ENCODE data around the gene PLD4.

The PLD4 gene

GRCh38 chr14:104957146-104958113 is 32.8 kb downstream of the PLD4 start:
- DNase-seq = no peak

- no peak for DNase-seq
Measured at GRCh38 chr14:104964546-104964945, 39.9 kb downstream of the PLD4 start.

- DNase-seq = no peak
Measured at GRCh38 chr14:104965561-104966231, 41.0 kb downstream of the PLD4 start.

GRCh38 chr14:104966261-104966865 is 41.7 kb downstream of the PLD4 start:
- DNase-seq = no peak

GRCh38 chr14:104966981-104967385 is 42.3 kb downstream of the PLD4 start:
- no peak for DNase-seq

GRCh38 chr14:104967386-104968152 is 42.9 kb downstream of the PLD4 start:
- no peak for DNase-seq

GRCh38 chr14:104968153-104968527 is 43.5 kb downstream of the PLD4 start:
- DNase-seq = no peak

GRCh38 chr14:104968541-104969401 is 44.1 kb downstream of the PLD4 start:
- no peak for DNase-seq

- DNase-seq = no peak
Measured at GRCh38 chr14:104969741-104970230, 45.1 kb downstream of the PLD4 start.

- DNase-seq = no peak
Measured at GRCh38 chr14:104970231-104971068, 45.8 kb downstream of the PLD4 start.

- no peak for DNase-seq
Measured at GRCh38 chr14:104971447-104972240, 47.0 kb downstream of the PLD4 start.

GRCh38 chr14:104972301-104973134 is 47.8 kb downstream of the PLD4 start:
- DNase-seq = no peak

GRCh38 chr14:104973135-104973384 is 48.4 kb downstream of the PLD4 start:
- no peak for DNase-seq

- no peak for DNase-seq
Measured at GRCh38 chr14:104973385-104974145, 48.9 kb downstream of the PLD4 start.

- no peak for DNase-seq
Measured at GRCh38 chr14:104974146-104974541, 49.5 kb downstream of the PLD4 start.

GRCh38 chr14:104974665-104975390 is 50.1 kb downstream of the PLD4 start:
- no peak for DNase-seq

GRCh38 chr14:104975481-104976197 is 51.0 kb downstream of the PLD4 start:
- no peak for DNase-seq

Data from NCI-H1417 treated with DMSO at 0.1 percent for 48 hours (cell line).